Measurements from ENCODE around the gene DNAH2.
"Not testable (repeated sequence)": the region's sequence is repeated elsewhere in the genome, so short reads cannot be mapped to it uniquely, and the experiment has no call there.

Gene DNAH2

GRCh38 chr17:7853691-7854038, 136.1 kb downstream of the DNAH2 start:
- DNase-seq, result peak; percentile 48

DNA sequence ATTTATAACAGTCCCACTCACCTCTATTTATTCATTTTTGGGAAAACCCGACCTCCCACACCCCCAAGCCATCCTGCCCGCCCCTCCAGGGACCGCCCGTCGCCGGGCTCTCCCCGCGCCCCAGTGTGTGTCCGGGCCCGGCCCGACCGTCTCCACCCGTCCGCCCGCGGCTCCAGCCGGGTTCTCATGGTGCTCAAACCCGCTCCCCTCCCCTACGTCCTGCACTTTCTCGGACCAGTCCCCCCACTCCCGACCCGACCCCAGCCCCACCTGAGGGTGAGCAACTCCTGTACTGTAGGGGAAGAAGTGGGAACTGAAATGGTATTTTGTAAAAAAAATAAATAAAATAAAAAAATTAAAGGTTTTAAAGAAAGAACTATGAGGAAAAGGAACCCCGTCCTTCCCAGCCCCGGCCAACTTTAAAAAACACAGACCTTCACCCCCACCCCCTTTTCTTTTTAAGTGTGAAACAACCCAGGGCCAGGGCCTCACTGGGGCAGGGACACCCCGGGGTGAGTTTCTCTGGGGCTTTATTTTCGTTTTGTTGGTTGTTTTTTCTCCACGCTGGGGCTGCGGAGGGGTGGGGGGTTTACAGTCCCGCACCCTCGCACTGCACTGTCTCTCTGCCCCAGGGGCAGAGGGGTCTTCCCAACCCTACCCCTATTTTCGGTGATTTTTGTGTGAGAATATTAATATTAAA, 136.7 kb downstream of the DNAH2 start:
- DNase-seq, result peak; percentile 46

DNA sequence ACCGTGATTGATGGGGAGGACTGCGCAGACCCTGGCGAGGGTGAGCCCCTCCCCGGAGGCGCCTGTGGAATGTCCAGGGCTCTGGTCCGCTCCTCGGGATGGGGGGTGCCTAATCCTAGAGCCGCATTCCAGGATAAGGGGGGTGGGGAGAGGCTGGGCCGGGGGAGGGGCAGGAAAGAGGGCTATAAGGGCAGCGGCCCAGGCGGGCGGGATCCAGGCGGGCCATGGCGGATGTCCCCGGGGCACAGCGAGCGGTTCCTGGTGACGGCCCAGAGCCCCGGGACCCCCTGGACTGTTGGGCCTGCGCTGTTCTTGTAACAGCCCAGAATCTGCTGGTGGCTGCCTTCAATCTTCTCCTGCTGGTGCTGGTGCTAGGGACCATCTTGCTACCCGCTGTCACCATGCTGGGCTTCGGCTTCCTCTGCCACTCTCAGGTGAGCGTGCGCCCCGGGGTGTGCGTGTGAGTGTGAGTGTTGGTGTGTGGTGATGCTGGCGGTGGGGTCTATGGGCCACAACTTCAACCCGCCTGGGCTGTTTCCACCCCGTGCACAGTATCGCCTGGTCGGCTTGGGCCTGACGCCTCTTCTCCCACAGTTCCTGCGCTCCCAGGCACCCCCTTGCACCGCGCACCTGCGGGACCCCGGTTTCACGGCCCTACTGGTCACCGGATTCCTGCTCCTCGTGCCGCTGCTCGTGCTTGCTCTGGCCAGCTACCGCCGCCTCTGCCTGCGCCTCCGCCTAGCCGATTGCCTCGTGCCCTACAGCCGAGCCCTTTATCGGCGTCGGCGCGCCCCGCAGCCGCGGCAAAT, 137.5 kb downstream of the DNAH2 start, which contains the start of gene TMEM88:
Gene TMEM88 (plus strand): TSS at position 216 of the 809 bp plus-strand sequence. CDS start 9 bp downstream, at position 225.
- DNase-seq, result peak; percentile 61

DNA sequence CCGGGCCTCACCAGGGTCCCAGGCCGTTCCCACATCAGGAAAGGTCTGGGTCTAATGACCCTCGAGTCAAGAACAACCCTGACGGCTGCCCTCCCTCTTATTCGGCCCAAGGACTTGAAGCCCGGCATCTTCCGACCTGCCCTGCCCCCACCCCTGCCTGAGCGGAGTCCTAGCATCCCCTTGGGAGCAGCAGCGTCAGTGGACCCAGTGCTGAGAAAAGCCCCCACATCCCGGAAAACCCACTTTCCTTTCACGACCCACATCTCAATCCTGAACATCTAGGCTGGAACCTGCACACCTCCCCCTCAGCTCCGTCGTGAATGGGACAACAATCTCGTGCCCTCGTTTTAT, 138.1 kb downstream of the DNAH2 start:
- DNase-seq, result no peak

GRCh38 chr17:7856011-7856810, 138.7 kb downstream of the DNAH2 start:
- DNase-seq, result peak; percentile 66

GRCh38 chr17:7856811-7857712, 139.5 kb downstream of the DNAH2 start, which contains the start of gene NAA38:
Gene NAA38 (minus strand): TSS chr17:7857559. CDS start chr17:7857463, 96 bp downstream.
- peak; percentile 92 for DNase-seq

DNA sequence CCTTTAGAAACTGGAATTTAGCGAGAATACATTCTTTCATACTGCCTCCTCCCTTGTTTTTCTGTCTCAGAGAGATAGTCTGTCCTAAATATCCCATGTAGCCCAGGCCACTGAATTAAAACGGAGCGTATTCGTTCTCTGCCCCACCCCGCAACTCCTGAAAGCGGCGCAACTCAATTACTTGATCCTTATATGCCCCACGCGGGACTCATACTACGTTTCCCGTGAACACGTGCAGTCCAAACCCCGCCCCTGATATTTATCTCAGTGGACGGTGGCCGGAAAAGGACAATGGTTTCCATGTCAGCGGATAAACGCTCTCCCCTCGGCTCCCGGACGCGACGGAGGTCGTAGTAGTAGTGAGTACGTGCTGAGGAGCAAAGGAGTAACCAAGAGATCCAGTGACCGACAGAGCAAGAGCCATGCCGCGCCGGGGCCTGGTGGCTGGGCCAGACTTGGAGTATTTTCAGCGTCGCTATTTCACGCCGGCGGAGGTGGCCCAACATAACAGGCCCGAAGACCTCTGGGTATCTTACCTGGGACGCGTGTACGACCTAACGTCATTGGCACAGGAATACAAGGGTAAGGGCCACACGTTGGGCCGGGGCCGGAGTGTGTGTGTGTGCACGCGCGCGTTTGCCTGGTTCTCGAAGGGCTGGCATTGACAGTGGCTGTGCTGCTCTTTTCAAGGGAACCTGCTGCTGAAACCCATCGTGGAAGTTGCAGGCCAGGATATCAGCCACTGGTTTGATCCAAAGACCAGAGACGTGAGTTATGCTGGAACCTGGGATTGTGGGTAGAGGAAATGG, 140.4 kb downstream of the DNAH2 start, which contains the start of gene CYB5D1:
Gene CYB5D1 (plus strand): TSS at position 291 of the 809 bp plus-strand sequence. CDS start 132 bp downstream, at position 423.
- peak; percentile 87 for DNase-seq

DNA sequence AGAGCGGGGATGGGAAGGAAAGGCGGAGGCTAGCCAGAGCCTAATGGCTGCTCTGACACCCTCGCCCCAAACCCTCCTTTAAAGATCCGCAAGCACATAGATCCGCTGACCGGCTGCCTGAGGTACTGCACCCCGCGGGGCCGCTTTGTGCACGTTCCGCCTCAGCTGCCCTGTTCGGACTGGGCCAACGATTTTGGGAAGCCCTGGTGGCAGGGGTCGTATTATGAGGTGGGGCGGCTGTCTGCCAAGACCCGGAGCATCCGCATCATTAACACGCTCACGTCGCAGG, 140.9 kb downstream of the DNAH2 start:
- DNase-seq, result peak; percentile 49

GRCh38 chr17:7859028-7859427, 141.5 kb downstream of the DNAH2 start:
- no peak for DNase-seq

- DNase-seq, result peak; percentile 40
Observed at GRCh38 chr17:7862692-7863437, 145.3 kb downstream of the DNAH2 start.

- DNase-seq, result not testable (repeated sequence)
Observed at GRCh38 chr17:7864384-7864783, 146.8 kb downstream of the DNAH2 start.

GRCh38 chr17:7864995-7865650, 147.6 kb downstream of the DNAH2 start:
- DNase-seq, result no peak

- no peak for DNase-seq
Observed at GRCh38 chr17:7867881-7868329, 150.4 kb downstream of the DNAH2 start.

- DNase-seq, result no peak
Observed at GRCh38 chr17:7873051-7873450, 155.5 kb downstream of the DNAH2 start.

DNA sequence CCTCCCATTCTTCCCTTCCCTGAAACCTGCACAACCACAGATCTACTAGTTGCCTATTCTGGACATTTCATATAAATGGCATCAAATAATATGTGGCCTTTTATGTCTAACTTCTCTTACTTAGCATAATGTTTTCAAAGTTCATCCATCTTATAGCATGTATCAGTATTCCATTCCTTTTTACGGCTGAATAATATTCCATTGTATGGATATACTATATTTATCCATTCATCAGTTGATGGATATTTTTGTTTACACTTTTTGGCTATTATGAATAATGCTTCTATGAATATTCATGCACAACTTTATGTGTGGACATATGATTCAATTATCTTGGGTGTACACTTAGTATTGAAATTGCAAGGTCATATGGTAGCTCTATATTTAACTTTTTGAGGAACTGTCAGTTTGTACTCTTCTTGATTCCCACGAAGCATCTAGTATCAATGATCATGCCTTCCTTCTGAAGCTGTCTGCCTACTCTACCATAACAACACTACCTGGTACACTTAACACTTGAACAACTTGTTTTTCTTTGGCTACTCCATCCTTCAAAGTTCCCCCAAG, 158.3 kb downstream of the DNAH2 start:
- DNase-seq, result no peak

GRCh38 chr17:7878234-7878633, 160.7 kb downstream of the DNAH2 start:
- DNase-seq, result no peak

DNA sequence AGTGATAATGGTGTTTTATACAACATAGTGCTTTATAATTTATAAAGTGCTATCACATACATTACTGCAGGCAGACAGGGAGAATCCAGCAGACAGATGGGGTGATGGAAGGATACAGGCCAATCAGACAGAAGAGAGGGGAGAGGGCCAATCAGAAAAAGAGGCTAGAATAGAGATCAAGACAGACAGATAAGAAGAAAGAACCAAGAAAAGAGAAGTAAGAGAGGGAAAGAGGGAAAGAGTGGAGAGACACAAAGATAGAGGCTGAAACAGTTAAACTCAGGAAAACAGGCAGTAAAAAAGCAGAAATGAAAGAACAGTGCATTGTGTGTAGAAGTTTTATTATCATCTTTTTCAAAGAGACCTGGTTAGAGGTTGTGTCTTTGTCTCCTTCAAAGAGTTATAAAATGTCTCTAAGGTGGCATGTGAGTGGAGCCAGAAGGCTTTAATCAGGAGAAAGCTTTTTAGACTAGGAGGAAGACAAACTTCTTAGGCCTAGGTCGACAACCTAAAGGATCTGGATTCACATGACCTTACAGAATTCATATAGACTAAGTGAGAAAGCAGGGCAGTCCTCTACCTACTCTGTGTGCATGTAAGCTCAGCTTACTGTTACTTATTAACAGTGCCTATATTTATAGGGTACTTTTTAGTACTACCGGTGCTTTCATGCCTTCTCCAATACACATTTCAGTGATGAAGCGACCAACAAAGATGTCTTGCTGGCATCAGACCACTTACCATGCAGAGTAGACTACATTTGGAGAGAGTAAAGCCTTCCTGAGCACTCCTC, 162.7 kb downstream of the DNAH2 start:
- DNase-seq, result no peak

DNA sequence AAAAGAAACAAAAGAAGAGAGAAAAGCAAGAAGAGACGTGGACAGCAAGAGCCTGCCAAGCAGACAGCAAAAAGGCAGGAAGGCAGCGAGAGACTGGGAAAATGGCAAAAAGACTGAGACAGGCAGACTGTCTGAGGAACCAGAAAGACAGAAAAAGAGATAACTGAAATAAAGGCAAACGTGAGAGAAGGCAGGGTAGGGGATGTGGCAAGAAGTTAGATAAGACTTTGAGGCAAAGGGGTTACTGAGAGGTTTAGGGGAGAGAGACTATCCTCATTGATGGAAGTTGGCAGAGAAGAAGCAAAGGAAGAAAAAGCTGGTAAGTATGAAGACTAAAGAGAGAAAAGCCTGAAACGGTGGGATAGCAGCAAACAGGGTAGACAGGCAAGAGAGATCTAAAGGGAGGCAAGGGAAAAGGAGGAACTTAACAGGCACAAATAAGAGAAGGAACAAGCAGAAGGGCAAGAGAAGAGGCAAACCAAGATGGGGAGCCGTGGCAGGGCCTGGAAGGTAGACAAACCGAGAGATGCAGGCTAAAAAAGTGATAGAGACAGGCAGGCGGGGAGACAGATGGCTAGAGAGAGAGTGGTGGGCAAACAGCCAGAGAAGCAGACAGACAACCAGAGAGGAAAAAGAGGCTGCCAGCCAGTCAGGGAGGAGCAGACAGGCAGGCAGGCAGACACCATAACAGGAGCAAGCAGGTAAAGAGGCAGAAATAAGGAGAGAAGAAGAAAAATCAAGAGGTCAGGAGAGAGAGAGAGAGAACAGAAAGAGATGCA, 163.9 kb downstream of the DNAH2 start:
- DNase-seq, result no peak
